GM21825 (cell line): ENCODE data around the gene NR1H4.
"Not testable (repeated sequence)": the region's sequence is repeated elsewhere in the genome, so short reads cannot be mapped to it uniquely, and the experiment has no call there.

Experiments used
- ATAC-seq: cut with Tn5 transposase; IDR thresholded peaks from one replicate; pipeline ENCODE4 v1.9.1; 2021; ENCODE audit warnings: mild to moderate bottlenecking, moderate library complexity; ENCODE audit not compliant: unreplicated experiment

Gene NR1H4

GRCh38 chr12:100504804-100505203 is 31.1 kb downstream of the NR1H4 start:
- ATAC-seq, result no peak

GRCh38 chr12:100508751-100509150 is 35.1 kb downstream of the NR1H4 start:
- ATAC-seq, result no peak

GRCh38 chr12:100512692-100513091 is 39.0 kb downstream of the NR1H4 start:
- ATAC-seq, result no peak

GRCh38 chr12:100515968-100516367 is 42.3 kb downstream of the NR1H4 start:
- no peak for ATAC-seq

GRCh38 chr12:100518376-100518775 is 44.7 kb downstream of the NR1H4 start:
- no peak for ATAC-seq

- no peak for ATAC-seq
Measured at GRCh38 chr12:100520048-100520769, 46.5 kb downstream of the NR1H4 start.

GRCh38 chr12:100521958-100522357 is 48.3 kb downstream of the NR1H4 start:
- ATAC-seq, result no peak

- no peak for ATAC-seq
Measured at GRCh38 chr12:100528034-100528433, 54.4 kb downstream of the NR1H4 start.

- no peak for ATAC-seq
Measured at GRCh38 chr12:100528471-100529127, 54.9 kb downstream of the NR1H4 start.

- ATAC-seq, result no peak
Measured at GRCh38 chr12:100529756-100530350, 56.2 kb downstream of the NR1H4 start.

- ATAC-seq, result no peak
Measured at GRCh38 chr12:100533376-100533775, 59.7 kb downstream of the NR1H4 start.

- no peak for ATAC-seq
Measured at GRCh38 chr12:100534625-100535227, 61.1 kb downstream of the NR1H4 start.

GRCh38 chr12:100539202-100539601 is 65.5 kb downstream of the NR1H4 start:
- no peak for ATAC-seq

GRCh38 chr12:100544165-100544564 is 70.5 kb downstream of the NR1H4 start:
- no peak for ATAC-seq

GRCh38 chr12:100545092-100545491 is 71.4 kb downstream of the NR1H4 start:
- no peak for ATAC-seq

GRCh38 chr12:100553936-100554335 is 80.3 kb downstream of the NR1H4 start:
- no peak for ATAC-seq

GRCh38 chr12:100554608-100555077 is 81.0 kb downstream of the NR1H4 start:
- no peak for ATAC-seq

- no peak for ATAC-seq
Measured at GRCh38 chr12:100555722-100556121, 82.1 kb downstream of the NR1H4 start.

GRCh38 chr12:100557357-100557756 is 83.7 kb downstream of the NR1H4 start:
- no peak for ATAC-seq

- ATAC-seq, result not testable (repeated sequence)
Measured at GRCh38 chr12:100559261-100559660, 85.6 kb downstream of the NR1H4 start.

- ATAC-seq, result no peak
Measured at GRCh38 chr12:100564090-100564489, 90.4 kb downstream of the NR1H4 start.
